GM19452 (cell line): Measurements from ENCODE around the gene PAN2.
"Not testable (repeated sequence)": the region's sequence is repeated elsewhere in the genome, so short reads cannot be mapped to it uniquely, and the experiment has no call there.

Experiments used
- ATAC-seq: cut with Tn5 transposase; IDR thresholded peaks from one replicate; pipeline ENCODE4 v1.9.1; 2021; ENCODE audit not compliant: unreplicated experiment

PAN2 gene

DNA sequence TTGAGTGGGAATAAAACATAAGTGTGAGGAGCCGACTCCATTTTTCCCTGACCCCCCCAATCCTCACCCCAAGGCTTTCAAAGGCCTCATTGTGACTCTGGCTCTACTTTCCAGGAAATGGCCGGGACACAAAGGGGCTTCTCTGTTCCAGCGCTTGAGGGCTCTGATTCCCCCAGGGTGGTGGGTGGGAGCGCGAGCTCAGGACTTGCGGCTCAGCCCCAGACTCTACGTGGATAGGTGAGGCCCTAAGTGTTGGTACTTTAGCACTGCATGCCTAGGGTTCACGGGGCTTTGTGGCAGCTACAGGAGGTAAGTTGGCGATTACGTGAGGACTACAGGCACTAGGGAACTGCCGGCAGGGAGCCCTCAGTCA lies 18.6 kb downstream of the PAN2 start:
- ATAC-seq = no peak

DNA sequence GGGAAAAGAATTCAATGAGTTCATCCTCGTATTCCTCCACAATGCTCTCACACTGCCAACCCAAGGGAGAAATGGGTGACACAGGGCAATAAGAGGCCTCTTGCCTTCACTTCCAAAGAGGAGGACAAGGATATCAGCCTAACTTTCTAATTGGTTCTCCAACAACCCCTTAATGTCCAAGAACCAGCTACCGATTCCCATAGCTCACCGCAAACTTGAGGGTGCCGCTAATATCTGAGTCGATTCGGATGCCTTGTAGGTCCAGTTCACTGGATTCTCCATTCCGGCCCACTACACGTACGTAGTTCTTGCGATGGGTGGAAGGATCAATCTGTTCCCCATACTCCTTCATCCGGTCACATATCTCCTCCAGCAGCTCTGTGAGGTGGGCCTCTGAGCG lies 22.8 kb downstream of the PAN2 start:
- ATAC-seq = no peak

DNA sequence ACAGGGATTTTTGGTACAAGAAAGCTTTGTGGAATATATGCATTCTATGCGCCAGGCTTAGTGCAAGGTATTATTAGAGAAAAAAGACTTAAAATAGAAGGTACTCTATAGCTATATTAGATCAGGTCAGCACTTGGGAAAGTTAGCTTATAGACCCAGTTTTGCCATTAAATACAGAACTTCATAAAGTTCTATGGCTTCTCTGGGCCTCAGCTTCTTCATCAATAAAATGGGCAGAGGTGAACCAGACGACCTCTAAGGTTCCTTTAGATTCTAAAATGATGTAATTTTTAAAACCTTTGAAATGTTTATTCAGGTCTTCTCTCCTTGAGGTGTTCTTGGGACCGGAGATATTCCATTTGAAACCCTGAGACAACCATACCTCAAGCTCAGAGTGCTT lies 25.1 kb downstream of the PAN2 start:
- no peak for ATAC-seq

DNA sequence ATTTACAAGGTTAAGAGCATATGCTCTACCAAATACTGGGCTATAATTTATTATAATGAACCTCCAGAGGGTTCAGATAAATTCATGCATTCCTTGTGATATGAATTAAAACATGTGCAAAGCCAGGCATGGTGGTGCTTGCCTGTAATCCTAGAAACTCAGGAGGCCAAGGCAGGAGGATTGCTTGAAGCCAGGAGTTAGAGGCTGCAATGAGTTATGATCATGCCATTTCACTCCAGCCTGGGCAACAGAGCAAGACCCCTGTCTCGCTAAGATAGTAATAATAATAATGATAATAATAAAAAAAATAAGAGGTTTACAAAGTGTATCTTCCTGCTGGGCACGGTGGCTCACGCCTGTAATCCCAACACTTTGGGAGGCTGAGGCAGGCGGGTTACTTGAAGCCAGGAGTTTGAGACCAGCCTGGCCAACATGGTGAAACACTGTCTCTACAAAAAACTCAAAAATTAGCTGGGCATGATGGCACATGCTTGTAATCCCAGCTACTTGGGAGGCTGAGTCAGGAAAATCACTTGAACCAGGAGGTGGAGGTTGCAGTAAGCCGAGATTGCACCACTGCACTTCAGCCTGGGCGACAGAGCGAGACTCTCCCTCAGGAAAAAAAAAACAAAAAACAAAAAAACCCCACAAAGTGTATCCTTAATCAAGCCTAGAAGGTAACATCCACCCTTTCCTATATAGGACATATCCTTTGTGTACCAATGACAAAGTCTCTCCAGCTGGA lies 26.4 kb downstream of the PAN2 start:
- ATAC-seq = no peak

DNA sequence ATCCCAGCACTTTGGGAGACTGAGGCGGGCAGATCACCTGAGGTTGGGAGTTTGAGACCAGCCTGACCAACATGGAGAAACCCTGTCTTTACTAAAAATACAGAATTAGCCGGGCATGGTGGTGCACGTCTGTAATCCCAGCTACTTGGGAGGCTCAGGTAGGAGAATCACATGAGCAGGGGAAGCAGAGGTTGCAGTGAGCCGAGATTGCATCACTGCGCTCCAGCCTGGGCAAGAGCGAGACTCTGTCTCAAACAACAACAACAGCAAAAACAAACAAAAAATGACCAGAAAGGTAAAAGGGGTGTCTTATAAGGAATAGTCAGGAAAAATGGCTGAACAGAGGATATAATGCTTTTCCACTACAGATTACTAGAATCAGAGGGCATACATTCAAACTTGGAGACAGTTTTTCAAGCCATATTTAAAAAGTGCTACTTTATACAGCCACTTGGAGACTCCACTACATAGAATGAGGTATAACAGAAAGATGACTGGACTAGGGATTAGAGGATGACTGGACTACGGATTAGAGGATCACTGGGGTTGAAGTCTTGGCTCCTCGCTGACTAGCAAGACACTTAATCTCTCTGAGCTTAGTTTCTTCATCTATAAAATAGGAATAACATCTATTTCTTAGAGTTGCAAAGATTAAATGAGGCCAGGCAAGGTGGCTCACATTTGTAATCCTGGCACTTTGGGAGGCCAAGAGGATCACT lies 28.8 kb downstream of the PAN2 start:
- no peak for ATAC-seq

DNA sequence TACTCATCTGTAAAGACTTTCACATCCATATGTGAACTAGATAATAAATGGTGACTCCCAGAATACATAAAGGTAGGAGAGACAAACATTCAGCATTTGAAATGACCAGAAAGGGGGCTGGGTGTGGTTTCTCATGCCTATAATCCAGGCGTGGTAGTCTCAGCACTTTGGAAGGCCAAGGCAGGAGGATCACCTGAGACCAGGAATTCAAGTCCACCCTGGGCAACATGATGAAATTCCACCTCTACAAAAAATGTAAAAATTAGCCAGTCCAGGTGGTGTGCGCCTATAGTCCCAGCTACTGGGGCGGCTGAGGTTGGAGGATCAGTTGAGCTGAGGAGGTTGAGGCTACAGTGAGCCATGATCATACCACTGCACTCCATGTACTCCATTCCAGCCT lies 29.5 kb downstream of the PAN2 start:
- no peak for ATAC-seq

DNA sequence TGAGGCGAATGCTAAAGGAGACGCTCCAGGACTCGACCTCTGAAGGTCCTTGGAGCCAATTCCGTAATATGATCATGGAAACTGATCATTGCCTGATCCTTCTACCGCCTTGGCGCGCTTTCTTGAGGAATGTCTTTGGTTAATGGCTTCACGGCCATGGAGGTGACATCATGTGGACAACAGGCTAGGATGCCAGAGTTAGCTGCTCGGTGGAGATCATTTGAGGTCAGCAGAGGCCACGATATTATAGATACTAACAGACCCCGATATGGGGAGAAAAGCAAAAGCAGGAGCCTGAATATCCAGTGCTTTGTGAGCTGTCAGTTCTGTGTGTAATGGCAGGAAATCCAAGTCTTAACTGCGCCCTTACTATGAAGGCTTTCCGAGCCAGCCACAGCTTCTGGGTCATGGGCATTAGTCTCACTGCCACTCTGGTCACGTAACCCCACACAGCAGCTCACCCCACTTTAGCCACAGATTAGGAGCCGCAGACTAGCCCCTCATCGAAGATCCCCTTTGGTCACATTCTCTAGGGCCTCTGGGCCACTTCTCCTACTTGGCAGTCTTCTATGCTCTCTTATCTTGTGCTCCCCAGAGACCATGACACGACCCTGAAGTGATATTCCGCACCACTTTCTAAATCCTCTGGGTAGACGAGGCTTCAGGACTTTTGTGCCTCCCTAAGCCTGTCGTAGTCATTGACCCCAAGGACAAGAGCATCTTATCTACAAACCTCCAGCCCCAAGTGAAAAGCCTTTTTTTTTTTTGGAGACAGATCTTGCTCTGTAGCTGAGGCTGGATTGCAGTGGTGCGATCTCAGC lies 32.9 kb downstream of the PAN2 start:
- no peak for ATAC-seq

DNA sequence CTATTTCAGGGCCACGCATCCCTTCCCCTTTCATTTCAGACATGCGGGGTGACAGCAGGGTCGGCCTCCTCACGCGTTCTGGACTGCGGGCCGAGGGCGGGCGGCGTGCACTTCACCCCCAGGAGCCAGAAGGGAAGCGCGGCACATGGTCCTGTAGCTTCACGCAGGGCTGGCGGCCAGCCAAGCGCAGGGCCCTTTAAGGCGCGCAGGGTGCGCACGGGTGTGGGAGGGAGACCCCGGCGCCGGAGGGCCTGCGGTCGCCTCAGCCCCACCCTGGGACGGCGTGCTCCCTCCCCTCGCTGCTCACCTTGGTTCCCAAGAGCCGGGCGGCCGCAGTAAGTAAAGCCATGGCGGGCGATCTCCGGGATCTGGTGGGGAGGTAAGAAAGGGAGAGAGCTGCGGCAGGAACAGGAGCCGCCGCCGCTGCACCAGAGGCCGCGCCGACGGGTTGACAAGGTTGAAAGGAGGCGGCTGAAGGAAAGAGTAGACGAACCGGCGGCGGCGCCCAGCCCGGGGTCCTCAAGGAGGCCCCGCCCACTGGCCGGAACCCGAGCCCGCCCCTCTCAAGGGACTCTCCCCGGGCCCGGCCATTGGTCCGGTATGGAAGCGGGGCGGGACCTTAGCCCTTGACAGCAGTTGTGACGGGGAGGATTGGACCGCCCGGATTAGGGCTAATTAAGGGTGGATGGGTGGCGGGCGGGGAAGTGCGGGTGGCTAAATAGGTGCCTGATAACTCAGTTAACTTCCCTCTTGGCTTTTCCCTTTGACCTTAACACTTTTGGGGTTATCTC lies 33.8 kb downstream of the PAN2 start, which contains the start of gene CS:
Gene CS, minus strand, starts transcription at position 478 of the 791 bp plus-strand sequence. Its CDS starts 129 bp downstream, at position 349.
- peak; percentile 91 for ATAC-seq

DNA sequence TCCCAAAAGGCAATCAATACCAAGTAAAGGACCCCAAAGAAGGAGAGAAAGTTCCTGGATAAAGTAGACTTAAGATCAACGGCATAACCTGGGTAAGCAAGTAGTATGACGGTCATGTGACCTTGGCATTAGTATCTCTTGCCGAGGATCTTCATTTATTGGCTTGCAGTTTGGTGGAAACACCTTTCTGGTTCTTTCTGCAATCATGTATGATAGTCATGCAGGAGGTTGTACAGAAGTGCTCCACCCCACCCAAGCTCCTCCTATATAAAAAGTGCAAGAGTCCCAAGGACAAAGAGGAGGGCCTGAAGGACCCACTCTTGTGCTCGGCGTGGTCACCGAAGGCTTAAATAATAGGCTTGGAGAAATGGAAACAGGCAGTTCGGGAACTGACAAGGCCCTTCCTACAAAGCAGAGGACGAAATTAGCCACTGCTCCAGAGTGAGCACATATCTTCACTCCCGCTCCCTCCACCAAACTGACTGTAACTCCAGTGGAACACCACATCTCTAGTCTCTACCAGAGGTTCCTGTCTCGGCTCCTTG lies 34.4 kb downstream of the PAN2 start:
- ATAC-seq = peak; percentile 2

DNA sequence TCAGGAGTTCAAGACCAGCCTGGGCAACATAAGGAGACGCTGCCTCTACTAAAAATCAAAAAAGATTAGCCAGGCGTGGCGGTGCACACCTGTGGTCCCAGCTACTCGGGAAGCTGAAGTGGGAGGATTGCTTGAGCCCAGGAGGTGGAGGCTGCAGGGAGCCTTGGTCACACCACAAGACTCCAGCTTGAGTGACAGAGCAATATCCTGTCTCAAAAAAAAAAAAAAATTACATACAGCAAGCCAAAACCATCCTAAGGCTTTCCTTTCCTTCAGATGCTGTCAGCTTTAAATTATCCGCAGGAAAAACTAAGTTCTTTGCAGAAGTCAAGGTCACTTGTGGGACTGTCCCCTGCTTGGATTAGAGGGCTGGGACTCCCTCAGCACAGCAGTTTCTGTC lies 35.0 kb downstream of the PAN2 start:
- no peak for ATAC-seq

DNA sequence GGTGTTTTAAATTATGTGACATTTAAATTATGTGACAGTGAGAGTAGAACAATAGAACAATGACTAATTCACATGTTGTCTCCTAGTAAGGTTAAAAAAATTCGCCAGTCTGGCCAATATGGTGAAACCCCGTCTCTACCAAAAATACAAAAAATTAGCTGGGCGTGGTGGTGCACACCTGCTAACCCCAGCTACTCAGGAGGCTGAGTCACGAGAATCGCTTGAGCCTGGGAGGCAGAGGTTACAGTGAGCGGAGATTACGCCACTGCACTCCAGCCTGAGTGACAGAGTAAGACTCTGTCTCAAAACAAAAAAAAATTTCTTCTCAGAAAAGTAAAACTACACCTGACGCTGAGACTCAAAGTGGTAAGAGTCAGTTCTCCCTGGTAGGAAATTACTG lies 36.4 kb downstream of the PAN2 start:
- no peak for ATAC-seq

DNA sequence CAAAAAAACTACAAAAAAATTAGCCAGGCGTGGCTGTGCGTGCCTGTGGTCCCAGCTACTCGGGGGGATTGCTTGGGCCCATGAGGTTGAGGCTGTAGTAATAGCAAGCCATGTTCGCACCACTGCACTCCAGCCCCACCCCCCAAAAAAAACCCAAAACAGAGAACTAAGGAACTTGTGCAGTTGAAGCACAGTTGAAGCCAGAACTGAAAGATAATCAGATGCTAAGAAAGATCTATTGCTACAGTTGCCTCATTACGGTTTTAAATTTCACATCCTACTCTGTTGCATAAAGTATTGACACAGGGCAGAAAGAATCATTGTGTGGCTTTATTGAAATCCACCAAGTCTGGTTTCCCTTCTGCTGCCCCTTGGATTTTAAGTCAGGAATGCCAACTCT lies 37.5 kb downstream of the PAN2 start:
- no peak for ATAC-seq

DNA sequence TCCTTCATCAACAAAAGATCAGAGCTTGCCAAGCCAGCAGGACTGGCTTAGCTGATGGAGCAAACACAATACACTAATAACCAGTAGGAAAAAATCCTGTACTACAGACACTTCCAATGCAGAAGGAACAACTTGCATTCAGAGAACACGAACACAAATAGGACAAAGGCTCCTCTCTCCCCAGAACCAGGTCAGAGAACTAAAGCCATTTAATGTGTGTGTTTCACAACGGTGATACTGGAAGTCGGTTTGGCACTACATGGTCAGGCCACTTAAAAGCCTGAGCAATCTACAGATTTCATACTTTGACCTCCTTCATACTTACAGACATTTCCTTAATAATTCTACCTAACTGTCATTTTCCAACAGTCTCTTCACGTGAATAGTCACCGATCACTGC lies 40.0 kb downstream of the PAN2 start:
- ATAC-seq = no peak

DNA sequence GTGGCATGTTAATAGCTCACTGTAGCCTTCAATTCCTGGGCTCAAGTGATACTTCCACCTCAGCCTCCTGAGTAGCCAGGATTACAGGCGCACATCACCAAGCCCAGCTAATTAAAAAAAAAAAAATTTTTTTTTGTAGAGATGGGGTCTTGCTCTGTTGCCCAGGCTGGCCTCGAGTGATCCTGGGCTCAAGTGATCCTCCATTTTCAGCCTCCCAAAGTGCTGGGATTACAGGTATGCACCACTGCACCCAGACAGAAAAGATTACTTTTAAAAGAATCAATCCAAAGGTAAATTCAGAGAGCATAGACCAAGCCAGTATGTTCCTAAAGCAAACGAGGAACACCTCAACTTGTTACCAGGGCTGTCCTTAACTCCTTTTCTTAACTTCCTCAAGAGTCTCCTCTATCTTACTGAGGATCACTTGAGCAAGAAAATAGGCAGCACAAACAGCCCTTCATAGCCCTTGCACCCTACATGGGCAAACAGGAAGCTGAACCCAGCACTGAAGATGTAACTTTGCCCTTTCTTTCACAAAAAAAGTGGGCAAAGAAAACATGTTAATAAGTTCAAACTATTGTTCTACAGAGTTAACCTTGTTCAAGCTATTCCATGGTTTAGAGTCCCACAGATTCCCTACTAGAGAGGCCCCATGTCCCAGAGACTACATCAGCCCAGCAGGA lies 45.0 kb downstream of the PAN2 start:
- no peak for ATAC-seq

DNA sequence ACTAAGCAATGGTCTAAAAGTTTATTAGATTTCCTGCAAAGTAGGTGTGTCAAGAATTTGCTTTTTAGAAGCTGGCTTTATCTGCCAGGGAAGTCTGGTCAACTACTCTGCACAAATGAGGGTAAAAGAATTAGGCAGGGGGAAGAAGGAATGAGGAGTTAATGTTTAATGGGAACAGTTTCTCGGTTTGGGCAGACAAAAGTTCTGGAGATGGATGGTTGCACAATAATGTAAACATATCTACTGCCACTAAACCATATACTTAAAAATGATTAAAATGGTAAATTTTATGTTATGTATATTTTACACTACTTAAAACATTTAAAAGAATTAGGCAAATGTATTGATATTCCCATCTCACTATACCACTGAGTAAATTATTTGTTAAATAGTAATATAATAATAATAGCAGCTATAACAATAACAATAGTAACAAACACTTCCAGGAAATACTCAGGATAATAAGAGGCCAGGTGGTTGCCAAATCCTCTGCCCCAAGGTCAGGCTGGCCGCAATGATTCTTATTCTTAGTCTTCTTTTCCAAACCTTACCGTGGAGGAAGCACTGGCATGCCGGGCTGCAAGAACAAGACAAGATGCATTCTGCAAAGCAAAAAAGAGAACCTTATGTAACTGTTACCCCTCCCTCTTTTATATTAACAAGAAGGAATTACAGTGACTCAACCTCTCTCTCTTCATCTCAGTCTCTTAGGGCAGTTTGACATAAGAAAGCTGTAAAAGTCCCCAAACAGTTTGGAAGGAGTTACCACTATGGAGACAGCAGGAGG lies 47.6 kb downstream of the PAN2 start:
- ATAC-seq = no peak

DNA sequence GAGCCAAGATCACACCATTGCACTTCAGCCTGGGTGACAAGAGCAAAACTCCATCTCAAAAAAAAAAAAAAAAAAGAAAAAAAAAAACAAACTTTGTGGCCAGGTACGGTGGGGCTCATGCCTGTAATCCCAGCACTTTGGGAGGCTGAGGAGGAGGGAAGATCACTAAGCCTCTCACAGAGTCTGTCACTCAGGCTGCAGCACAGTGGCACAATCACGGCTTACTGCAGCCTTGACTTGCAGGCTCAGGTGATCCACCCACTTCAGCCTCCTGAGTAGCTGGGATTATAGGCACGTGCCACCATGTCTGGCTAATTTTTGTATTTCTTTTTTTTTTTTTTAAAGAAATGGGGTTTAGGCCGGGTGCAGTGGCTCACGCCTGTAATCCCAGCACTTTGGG lies 49.5 kb downstream of the PAN2 start:
- ATAC-seq = not testable (repeated sequence)

DNA sequence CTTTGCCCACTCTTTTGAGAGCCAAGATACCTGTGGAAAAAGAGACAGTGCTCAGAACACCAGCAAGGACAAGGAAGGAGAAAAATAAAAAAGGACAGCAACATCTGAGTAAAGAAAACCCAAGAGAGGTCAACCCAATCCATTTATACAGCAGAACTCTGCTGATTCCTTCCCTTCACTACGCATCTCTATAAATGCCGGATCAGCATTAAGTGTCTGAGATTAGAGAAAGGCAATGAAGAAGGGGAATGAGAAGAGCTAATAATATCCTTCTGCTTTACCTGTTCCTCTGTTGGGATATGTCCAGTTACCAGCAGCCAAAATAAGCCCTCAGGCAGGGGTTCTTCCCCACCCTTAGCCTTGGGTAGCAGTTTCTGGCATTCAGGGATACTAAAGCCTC lies 51.2 kb downstream of the PAN2 start:
- no peak for ATAC-seq

DNA sequence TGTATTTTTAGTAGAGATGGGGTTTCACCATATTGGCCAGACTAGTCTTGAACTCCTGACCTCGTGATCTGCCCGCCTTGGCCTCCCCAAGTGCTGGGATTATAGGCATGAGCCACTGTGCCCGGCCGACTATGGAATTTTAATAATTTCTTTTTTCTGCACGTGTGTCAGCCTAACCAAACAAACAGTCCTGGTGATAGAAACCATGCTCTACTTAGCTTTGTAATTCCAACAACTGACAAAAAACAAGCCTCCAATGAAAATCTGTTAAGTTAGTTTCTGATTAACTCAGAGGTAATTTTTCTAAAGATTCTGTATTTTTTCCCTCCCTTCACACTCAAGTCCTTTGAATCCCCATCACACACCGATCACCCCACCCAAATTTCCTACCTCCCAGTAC lies 51.8 kb downstream of the PAN2 start:
- no peak for ATAC-seq

DNA sequence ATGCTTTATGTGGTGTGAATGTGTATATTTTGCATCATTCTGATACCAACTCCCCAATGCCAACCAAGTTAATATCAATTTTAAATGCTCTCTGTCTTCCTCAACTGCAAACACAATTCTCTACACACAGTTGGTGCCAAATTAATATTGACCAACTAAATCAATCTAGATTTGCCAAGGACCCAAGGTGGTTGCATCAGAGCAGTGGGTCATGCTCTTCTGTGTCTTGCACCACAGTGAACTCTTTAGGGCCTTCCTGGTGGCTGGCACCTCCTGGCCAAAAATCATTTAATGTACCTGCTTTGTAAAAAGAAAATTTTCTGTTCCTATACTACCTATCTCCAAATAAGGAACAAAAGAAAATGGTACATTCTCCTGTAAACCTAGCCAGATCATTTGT lies 53.0 kb downstream of the PAN2 start:
- no peak for ATAC-seq
